Measurements from ENCODE around the gene SORBS1.
"Not testable (repeated sequence)": the region's sequence is repeated elsewhere in the genome, so short reads cannot be mapped to it uniquely, and the experiment has no call there.

SORBS1 gene

DNA sequence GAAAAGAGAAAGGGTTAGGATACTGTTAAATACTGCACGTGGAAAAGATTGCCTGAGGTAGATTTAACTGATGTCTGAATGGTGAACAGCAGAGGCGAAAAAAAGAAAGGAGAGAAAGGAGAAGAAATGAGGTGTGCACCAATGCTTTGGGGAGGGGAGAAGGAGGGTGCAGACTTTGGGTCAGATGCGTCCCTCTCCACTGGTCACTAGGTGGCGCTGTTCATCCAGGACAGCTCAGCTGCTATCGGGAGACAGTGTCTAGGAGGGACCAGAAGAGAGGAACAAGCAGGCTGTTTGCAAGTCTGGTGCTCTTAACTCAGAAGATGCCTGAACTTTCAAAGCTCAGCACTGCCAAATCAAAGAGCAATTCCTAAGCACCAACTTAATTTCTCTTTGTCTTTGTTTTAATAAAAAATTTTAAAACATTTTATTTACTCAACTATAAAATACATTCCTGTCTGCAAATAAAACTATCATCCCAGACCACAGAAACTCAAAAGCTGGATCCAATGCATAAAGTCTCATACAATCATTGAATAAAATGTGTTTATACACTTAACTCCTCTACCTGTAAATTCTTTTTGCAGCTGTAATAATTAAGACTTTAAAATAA lies 186.5 kb downstream of the SORBS1 start:
- DNase-seq = peak; percentile 32

DNA sequence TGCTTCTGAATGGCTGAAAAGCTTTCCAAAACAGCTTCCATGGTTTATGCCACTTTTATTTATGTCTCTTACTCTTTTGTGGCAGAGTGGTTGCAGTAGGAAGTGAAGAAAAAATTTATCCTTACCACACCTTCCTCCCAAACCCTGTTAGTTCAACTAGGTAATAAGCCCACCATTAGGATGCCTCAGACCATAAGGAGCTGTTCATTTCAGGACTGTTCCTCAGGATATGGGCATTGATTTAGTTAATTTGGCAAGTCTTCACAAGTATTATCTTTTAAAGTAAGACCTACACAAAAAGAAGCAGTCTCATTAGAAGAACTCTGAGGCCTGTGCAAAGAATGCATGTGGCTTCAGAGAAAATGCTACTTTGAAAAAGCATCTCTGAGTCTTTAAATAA lies 187.5 kb downstream of the SORBS1 start:
- no peak for DNase-seq

DNA sequence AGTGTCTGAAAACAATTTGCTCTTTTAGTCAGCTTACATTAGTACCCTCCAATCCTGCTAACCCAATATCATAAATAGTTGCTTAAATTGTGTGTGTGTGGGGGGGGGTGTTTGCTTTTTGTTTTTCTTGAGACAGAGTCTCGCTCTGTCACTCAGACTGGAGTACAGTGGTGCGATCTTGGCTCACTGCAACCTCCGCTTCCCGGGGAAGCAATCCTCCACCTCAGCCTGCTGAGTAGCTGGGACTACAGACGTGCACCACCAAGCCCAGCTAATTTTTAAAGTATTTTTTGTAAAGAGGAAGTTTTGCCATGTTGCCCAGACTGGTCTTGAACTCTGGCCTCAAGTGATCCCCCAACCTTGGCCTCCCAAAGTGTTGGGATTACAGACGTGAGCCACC lies 196.8 kb downstream of the SORBS1 start:
- no peak for DNase-seq

DNA sequence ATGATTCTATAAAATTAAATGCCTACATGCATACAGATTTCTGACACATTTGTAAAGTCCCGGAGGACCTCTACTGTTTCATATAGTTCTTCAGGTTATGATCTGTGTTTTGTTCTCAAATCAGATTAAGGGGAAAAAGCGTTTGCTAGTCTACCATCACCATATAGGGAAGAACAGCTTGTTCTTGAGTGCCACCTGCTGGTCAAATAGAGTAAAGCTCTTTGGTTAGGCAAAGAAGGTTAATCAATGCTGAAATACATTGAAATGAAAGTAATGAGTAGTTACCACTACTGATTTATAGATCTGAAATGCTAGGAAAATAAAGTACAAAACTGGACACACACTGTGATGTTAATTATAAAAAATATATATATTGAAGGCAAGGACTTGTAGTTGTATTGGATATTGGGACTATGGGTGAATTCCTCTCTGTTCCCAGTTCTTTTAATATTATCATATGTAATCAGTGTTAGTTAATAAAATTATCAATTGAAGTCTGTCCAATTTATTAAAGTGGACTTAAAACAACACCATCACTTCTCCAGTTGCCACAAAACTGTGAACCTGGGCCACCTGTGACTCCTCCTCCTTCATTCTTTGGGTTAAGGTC lies 197.8 kb downstream of the SORBS1 start:
- DNase-seq = no peak

DNA sequence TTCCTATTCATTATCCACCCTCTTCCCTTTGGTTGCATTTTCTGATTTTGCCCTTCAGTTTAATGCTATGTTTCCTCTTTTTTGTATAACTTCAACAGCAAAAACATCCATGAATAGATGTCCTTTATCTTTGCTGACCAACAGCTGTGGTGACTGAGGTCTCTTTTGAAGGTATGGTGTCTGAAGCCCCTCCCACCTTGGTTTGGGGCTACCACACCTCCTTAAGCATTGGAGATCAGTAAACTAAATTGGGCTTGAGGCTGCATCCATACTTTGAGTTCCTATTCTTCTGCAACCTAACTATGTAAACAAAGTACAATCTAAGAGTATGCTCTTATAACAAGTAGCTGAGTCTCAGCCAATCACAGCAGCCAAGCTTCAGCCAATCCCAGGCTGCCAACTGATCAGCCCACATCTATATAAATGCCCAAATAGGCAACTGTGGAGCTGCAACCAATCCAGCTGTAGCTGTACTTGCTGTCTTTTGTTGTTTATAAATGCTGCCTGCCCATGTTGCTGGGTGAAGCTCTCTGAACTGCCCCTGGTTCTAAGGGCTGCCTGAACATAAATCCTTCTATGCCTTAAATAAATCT lies 201.0 kb downstream of the SORBS1 start:
- no peak for DNase-seq

DNA sequence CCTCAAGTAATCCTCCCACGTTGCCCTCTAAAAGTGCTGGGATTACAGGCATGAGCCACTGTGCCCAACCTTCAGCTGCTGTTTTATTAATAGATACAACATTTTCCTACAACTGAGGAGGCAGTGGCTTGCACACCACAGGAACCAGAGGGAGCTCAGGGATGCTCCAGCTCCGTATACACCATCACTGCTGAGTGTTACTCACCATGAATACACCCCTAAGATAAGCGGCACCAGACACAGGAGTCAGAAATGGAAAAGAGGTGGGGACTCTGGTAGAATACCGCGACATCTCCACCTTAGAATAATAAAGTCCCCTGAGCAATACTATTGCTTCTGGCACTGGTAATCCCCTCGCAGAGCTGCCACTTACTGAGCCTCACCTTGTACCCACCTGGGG lies 201.7 kb downstream of the SORBS1 start:
- no peak for DNase-seq

DNA sequence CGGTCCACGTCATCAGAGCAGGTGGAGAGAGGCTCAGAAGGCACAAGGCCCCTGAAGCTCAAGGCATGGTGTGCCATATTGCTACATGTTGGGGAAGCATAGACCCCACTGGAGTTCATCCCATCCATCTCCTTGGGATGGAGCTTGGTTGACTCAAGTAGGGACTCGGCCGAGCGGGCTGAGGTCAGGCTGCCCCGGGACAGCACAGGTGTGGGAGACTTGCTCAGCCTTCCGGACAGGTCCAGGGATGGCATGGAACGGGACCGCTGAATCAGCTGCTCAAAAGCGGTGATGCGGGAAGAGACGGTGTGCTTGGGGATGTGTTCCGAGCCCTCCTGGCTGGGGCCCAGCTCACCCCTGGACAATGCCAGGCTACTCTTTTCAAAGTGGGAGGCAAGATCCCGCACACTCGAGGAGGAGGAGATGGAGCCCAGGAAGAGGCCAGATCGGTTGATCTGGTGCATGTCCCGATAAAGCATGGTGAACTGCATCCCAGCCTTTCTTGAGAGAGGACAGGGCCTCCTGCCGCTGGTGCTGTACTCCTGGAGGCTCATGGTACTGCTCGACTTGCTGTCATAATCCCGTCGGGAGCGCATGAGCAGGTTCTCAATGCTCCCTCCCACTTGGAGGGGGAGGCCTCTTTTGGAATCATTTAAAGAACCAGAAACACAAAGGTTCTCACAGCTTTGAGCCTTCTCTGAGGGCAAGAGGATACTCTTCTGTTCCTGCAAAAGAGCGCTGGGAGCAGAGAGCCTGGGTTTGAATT lies 204.8 kb downstream of the SORBS1 start:
- DNase-seq = no peak

DNA sequence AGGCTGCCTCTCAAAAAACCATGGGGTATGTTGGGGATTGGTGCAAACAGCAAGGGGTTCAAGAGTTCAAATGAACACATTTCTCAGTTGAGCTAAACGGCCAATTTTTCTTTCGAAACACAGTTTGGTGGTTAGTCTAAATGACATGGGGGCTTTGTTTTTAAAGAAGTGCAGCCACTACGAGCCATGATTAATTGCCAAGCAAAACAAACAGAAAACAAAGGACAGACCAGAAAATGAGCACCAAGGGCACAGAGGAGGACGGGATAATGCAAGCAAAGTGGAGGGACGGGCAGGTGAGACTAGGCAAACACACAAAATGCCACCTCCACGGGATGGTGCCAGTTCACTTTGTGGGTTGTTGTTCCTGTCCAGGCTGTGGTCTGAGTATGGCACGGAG lies 205.9 kb downstream of the SORBS1 start:
- no peak for DNase-seq

DNA sequence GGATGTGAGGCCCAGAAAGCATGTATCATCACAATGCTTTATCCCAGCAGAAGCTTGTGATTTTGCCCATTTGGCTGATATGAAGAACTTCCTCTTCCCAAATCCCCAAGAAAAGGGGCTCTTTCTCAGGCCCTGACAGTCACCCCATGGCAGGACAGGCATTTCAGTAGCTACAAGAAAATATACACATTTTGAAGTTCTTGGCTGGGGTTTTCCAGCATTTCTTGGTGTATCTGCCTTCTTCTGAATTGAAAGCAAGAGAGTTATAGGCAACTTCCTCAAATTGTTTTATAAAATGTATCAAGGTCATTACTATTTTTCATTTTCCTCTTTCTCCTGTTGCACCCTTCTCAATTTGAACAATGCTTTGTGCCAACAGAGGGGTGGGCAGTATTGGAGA lies 207.1 kb downstream of the SORBS1 start:
- DNase-seq = no peak

DNA sequence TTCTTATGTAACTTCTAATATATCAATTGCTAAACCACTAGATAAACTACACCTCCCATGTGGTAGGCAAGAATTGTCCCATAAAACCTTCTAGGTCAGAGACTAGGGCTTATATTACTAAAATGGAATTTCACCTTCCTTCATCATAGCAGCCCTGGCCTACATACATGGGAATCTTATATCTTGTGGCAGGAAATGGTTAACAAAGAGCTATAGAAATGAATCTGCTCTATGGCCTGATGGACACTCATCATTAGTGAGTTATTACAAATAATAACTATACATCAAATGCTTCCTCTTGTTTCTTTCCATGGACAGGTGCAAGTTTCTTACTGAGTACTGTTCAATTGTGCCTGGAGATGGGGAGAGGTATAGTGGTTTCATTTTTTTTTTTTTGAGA lies 208.0 kb downstream of the SORBS1 start:
- DNase-seq = no peak

DNA sequence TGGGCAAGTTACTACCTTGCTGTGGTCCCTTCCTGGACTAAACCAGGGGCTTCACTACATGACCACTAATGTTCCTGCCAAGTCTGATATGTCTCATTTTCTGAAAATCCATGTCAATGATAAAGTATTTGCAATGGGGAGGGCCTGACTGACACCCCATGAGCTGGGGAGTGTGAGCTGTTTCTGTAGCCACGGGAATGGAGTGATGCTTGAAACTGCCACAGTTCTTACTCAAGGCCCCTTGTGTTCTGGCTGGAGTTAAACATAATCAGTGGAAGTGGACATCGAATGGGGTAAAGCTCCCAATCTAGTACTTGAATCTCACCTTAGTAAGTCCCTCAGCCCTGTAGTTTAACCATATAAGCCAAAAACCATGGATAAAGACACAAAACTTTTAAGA lies 208.5 kb downstream of the SORBS1 start:
- DNase-seq = no peak

DNA sequence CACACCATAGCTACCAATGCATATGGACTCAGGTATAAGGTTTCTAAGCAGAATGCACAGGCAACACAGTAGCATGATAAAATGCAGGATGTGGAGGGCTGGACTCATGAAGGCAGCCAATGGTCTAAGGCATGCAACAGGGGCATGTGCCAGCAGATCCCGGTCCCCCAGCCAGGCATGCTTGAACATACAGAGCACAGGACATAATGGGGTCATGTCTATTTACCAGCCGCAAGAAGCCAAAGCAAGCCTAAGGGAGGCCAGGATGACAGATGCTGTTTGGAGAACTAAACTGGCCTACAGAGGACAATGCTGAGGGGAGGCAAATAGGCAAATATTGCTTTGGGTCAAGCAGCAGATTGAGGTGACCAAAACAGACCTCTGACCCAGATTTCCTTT lies 210.3 kb downstream of the SORBS1 start:
- DNase-seq = no peak

DNA sequence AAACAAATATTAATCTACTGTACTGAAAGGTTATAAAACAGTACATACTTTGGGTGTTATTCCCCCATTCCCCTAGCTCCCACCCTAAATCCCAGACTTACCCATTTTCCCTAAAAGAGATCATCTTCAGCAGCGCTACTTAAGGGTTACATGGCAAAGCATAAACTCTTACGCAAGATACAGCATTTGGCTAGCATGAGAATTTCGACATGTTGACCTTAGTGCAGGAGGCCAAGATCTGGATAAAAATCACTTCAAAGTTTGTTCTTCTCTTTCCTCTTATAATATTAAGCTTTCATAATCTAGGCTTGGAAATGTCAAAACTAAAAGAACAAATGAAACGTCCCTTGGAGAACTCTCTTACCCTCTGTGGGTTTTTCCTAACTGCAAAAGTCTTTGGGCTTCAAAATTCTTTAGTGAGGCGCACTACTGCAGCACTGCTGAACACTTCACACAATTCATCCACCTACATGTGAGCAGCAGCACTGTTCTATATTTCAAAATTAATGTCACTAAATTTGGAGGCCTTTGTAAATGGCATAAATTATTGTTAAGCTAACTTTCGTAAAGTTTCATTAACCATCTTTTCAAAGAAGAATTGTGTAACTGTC lies 210.8 kb downstream of the SORBS1 start:
- DNase-seq = no peak

DNA sequence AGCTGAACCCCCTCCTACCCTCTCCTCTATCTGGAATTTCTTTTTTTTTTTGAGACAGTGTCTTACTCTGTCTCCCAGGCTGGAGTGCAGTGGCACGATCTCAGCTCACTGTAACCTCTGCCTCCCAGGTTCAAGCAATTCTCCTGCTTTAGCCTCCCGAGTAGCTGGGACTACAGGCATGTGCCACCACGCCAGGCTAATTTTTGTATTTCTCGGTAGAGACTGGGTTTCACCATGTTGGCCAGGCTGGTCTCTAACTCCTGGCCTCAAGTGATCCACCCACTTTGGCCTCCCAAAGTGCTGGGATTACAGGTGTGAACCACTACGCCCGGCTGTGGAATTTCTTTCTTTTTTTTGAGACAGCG lies 213.8 kb downstream of the SORBS1 start:
- DNase-seq = not testable (repeated sequence)

DNA sequence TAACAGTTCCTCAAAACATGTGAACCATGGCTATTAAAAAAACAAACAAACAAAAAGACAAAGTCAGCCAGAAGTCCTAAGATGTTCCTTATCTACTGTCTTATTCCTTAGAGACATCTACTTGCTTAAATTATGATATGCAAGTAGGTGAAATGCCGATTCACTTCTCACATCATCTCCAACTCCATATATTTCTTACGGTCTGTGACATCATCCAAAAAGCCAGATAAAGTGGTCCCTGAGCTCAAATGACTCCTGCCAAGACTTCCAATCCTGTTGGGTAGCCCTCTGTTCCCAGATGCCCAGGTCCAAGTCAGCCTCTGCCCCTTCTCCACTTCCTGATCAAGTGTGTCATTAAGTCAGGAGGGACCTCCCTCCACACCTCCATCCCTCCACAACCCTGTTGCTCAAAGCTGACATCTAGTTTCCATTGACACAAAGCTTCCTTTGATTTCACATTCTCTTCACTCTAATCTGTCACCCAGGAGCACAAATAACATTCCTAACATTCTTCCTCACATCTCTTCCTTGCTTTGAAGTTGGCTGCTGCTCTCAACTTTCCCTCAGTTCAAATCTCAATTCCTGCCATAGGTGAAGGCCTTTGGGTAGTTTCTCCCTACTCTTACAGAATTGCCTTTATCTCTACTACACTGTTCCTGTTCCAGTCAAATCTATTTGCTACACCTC lies 214.3 kb downstream of the SORBS1 start:
- no peak for DNase-seq

DNA sequence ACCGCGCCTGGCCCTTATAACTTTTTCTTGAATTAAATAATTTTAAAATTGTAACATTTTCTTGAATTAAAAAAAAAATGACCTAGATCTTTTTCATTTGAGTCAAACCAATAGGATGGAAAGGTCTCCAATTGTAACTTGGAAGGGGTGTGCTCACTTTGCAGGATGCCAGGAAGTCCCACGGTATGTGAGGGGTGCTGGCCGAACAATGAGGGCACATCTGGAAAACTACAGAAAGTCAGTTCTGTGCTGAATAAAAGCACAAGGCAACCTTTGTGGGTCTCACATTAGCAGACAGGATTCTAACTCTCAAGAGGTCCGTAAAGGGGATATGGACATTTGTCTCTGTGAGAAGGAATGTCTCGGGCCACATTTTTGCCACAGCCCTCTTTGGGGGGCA lies 217.6 kb downstream of the SORBS1 start:
- no peak for DNase-seq

DNA sequence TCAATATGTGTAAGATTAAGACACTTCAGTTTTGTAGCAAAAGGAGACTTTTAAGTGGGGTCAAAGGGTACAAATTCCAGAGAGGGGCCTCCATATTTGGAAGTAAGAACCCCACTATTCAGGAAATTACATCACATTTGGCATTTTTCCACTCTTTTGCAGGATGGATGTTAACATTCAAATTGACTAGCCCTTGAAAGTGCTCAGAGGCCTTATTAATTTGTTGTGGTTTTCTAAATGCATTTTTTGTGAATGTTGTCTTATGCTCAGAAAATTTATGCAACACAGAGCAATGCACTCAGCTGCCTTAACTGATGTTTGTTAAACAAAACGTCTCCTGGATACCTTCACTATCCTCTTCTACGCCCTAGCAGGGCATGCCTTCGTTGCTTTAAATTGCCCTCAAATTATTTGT lies 219.4 kb downstream of the SORBS1 start:
- DNase-seq = no peak

DNA sequence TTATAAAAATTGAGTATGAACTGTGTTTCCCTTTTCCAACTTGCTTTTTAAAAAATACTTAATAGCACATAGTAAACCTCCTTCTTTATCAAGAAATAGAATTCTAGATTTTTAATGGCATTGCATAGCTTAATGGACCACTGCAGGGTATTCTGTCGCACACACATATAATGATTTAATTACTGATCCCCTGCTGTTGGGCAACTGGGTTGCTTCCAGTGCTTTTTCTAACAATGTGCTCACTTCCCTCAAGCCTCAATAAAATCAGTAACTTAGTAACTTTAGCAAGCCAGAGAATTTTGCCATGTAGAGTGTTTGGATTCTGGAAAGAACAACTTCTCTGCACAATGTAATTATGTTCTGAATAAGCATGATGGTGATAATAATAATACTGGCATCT lies 221.3 kb downstream of the SORBS1 start:
- no peak for DNase-seq

DNA sequence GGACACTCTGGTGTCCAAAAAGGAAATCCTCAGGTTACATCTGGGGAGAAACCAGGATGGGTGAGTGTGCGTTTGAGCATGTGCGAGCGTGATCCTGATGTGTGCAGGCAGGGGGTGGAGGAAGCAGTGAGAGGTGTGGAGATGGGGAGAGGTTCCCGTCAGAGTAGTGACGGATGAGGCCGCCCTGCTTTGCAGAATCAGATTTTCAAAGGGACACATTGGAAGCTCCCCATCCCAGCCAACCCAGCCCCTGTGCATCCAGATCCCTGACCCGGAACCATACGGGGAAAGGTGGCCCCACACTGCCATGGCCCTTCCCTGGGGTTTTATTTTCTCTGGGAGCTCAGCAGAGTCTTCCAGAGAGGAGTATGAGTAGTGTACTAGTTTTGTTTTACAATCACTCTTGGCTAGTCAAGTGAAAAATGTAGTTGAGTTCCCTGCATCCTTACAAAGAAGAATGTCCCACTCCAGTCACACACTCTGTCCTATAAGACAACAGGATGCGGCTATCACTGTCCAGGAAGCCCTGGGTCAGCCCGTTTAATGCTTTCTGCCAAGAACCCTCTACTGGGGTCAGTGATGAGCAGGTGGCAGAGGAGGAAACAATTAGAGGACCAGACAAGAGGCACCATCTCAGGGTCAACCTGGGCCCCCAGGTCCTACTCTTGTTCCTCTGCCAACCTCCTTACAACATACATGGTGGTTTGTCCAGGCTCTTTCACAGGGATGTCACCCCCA lies 223.6 kb downstream of the SORBS1 start:
- no peak for DNase-seq

DNA sequence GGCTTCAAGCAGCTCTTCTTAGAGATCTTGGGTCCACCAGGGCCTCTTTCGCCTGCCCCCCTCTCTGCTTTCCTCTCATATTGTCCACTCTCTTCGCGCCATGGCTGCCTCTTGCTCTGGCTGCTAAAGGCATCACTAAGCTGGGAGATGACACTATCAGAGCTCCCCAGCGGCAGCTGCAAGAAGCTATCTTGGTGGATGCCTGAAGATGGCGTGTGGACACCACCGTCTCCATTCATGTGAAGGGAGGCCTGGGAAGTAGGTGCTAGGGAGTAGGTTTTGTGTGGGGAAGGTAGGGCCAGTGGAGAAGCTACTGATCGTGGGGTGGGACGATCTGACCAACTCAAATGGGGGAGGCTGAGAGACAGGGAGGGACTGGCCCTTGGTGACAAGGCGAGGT lies 224.5 kb downstream of the SORBS1 start:
- DNase-seq = no peak

DNA sequence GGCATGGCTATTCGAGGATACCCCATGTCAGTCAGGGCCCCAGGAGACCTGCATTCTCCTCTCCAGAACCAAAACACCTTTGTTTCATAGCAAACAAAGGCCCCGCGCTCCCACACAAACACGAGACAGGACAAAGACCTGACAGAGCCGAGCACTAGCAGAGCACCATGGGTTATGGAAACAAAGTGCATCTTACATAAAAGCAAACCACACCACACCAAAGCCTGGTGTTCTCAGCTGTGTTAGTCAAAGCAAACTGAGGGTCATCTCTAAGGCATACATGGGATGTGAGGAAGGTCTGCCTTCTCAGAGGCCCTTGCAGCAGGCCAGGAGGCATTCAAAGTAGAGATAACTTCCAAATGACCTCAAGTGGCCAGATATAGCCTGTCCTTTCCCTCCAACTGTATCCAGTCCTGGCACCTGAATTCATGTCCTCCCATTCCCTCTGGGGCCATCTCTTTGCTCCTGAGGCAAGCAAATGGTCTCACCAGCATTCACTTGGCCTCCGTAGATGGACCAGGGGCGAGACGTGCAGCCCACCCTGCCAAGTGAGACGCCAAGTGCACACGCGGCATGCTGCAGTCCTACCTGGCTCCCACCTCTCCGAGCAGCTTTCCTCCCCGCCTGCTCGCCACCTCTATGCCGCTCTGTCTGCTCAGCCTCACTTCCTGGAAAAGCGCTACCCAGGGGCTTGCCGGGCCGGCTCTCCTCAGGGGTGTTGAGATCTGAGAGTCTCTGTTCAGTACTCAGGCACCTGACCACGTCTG lies 225.1 kb downstream of the SORBS1 start:
- no peak for DNase-seq

DNA sequence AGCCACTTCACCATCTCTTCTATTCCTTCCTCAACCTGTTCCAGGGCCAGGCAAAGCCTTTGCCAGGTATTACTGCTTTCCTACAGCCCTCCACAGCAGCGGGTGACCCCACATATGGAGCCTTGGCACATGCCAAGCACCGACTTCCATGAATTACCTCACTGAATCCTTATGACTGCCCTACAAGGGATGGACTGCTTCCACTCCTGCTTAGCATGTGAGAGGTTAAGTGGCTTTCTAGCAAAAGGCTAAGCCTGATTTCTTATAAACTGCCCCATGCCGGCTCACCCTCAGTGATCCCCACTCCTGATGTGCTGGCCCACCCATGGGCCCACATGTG lies 226.4 kb downstream of the SORBS1 start:
- DNase-seq = no peak
